Measurements from ENCODE around the gene NPAT.

- no peak for TF ChIP-seq CTCF (optimal IDR thresholded peaks at IDR 0.05 in 1 of 3, IDR thresholded peaks at IDR 0.05 in 1 of 3, conservative IDR thresholded peaks at IDR 0.05 in 1 of 3; ENCODE audit: extremely low read depth in 1 of 3, insufficient read depth in 2 of 3, low read length in 3 of 3)
- TF ChIP-seq EZH2 (IDR thresholded peaks at IDR 0.05; ENCODE audit: low read length), result no peak
These were observed 67.8 kb downstream of the NPAT start for GRCh38 chr11:108154591-108154990.

All from keratinocyte (primary cell).